Caki2 (cell line): ENCODE results near the gene TGFBR2. TPM values are rescaled to one million over a fixed set of nuclear protein-coding genes. Genes with fewer than 3 reads are reported as not detected.

Experiments
- DNase-seq: peaks from one replicate; pipeline ENCODE4 v3.0.0-alpha.2; 2015; ENCODE audit warnings: low read depth
- in situ Hi-C: cut with HindIII; loops from 2 replicates; pipeline ENCODE4 v1.10.0; 2016; ENCODE audit warnings: low sequenced_read_pairs, low pct_unique_long_range_greater_than_20kb, mixed read lengths
- total RNA-seq: library from RNA; depleted of rRNA; stranded (reverse); fragments of >200 nt; shearing (Covaris generic); gene quantifications from 2 replicates; pipeline ENCODE4 v1.2.3, GENCODE V29; 2014; ENCODE audit warnings: low replicate concordance; rRNA removed

Gene TGFBR2
- total RNA-seq, result 41.2 and 44.5 TPM in 2 replicates

DNA sequence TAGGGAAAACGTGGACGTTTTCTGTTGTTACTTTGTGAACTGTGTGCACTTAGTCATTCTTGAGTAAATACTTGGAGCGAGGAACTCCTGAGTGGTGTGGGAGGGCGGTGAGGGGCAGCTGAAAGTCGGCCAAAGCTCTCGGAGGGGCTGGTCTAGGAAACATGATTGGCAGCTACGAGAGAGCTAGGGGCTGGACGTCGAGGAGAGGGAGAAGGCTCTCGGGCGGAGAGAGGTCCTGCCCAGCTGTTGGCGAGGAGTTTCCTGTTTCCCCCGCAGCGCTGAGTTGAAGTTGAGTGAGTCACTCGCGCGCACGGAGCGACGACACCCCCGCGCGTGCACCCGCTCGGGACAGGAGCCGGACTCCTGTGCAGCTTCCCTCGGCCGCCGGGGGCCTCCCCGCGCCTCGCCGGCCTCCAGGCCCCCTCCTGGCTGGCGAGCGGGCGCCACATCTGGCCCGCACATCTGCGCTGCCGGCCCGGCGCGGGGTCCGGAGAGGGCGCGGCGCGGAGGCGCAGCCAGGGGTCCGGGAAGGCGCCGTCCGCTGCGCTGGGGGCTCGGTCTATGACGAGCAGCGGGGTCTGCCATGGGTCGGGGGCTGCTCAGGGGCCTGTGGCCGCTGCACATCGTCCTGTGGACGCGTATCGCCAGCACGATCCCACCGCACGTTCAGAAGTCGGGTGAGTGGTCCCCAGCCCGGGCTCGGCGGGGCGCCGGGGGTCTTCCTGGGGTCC is at the start of gene TGFBR2:
TSS of gene TGFBR2 (plus strand) at position 301 of the 731 bp plus-strand sequence. CDS start at position 584, 283 bp downstream.
- in situ Hi-C loops, result no loop called here

GRCh38 chr3:30557746-30558303 is 48.6 kb upstream of the TGFBR2 start:
- in situ Hi-C loops, result no loop called here
- DNase-seq, result no peak

More for the DNA sequence above, at the start of gene TGFBR2:
- peak; percentile 97 for DNase-seq

GRCh38 chr3:30563956-30564355 is 42.4 kb upstream of the TGFBR2 start:
- in situ Hi-C loops, result no loop called here
- no peak for DNase-seq

DNA sequence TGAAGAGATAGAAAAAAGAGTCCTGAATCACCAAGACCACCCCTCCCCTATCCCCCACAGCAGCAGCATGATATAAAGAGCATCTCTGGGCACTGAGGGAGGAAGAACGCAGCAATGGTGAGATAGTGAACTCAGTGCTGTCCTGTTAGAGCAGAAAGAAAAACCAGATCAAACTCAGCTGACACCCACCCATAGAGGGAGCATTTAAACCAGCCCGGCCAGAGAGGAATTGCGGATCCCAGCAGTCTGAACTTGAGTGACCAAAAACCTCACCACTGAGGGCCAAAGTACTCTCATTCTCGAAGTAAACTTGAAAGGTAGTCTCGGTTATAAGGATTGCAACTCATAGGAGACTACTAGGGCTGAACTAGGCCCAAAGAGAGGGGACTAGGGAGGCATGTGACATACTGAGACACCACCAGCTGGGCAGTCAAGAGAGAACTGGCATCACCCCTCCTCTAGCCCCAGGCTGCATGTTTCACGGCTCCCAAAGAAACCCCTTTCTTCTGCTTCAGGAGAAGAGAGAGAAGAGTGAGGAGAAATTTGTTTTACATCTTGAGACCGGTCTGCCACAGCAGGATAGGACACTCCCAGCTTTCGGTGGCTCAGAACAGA is 39.2 kb upstream of the TGFBR2 start:
- in situ Hi-C loops, result no loop called here

DNA sequence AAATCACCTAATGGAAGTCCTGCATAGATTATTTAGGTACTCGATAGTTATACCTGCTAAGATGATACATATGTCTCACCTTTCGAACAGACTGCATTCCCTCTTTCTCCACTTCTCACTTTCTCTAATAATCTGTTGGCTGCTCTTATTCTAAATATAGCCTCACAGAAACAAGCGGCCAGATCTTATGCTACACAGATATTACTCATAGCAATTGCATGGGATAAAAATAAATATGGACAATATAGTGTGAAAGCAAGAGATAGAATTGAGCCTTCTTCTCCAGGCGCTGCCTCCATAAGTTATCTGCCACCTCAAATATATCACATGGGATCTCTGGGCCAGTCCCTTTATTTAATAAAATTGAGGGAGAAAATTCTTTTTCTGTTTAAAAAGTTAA is 29.5 kb upstream of the TGFBR2 start:
- in situ Hi-C loops, result no loop called here
- no peak for DNase-seq

More for the DNA sequence above, 39.2 kb upstream of the TGFBR2 start:
- no peak for DNase-seq

DNA sequence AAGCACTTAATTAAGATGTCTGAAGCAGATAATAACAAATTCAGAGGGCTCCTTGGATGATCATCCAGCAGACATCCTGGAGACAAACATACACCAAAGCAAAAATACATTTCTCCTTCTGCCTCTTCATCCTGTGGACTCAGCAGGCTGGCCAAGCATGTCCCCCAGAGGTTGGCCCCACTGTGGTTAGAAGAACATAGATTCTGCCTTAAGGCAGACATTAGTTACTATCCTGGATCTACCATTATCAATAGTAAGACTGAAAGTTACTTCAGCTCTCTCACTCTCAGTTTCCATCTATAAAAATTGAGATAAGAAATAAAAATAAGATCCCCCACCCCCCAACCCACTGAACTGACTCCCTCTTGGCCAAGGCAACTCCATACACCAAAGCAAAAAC is 28.6 kb upstream of the TGFBR2 start:
- in situ Hi-C loops, result no loop called here
- DNase-seq, result peak; percentile 64

- peak; percentile 94 for DNase-seq
- in situ Hi-C loops, result no loop called here
Measured at GRCh38 chr3:30578479-30578878, 27.9 kb upstream of the TGFBR2 start.

DNA sequence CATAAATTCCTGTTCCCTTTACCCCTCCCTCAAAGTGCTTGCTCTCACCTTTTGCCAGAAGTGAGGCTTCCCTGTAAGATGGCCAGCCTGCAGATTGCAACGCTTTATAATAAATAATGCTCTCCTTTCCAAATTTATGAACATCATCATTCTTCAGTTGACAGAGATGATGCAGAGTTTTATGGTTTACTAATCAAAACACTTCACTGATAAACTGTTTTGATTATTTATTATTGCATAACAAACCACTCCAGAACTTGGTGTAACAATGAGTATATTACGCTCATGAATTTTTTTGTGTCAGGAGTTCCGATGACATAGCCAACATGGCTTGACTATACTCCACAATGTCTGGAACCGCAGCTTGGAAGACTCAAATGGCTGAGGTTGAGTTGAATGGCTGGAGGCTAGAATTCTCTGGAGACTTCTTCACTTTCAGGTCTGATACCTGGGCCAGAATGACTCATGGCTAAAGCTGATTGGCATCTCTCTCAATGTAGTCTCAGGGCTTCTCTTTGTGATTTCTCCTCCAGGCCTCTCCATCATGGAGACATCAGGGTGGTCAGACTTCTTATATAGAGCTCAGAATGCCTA is 27.3 kb upstream of the TGFBR2 start:
- DNase-seq, result peak; percentile 10
- in situ Hi-C loops, result no loop called here

DNA sequence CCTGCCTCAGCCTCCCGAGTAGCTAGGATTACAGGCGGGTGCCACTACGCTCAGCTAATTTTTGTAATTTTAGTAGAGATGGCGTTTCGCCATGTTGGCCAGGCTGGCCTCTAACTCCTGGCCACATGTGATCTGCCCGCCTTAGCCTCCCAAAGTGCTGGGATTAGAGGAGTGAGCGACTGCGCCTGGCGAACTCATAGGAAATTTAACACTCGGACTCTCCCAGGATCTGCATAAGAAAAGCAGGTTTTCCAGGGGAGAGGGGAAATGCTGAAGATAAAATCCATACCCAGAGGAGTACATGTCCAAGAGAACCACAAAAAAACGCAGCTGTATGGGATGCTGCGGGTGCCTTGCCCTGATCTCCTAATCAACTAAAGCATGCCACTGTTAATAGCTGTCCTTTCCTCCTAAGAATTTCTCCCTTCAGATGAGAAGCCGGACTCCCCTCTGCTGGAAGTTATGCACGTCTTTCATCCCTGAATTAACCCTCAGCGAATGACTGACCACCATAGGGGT is 25.3 kb upstream of the TGFBR2 start:
- in situ Hi-C loops, result no loop called here

GRCh38 chr3:30581982-30582381 is 24.4 kb upstream of the TGFBR2 start:
- DNase-seq, result no peak
- in situ Hi-C loops, result no loop called here

More for the DNA sequence above, 25.3 kb upstream of the TGFBR2 start:
- DNase-seq, result no peak

DNA sequence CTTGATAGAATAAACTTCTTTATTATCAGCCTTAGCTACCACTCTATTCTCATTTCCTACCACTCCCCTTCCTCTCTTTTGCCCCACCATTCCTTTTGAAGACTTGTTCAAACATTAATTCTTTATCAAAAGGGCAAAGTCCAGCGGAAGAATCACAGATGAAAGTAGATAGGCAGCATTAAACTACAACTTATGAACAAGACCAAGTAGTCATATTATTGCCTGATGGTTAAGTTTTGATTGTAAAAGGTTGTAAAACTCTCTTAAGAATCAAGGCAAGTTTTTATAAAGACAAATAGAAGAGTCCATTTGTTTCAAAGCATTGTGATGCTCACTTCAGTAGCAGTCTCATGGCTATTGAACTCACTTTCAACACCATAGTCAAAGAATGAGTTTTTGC is 22.4 kb upstream of the TGFBR2 start:
- in situ Hi-C loops, result no loop called here
- no peak for DNase-seq

DNA sequence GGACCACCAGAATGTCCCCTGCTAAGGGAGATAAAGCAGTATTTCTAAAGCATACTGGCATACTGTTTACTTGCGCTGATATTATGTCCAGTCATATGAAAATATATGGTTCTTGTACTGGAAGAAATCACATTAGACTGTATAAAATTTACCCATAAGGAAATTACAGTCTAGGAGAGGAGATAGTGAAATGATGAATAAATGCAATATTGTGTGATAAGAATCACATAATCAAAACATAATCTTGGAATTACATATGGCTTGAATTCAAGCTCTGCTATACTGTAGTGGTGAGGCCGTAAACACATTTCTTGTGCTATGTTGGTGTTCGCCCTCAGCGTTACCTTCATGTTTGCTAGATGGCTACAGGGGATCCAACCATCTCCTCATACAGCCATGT is 20.7 kb upstream of the TGFBR2 start:
- no peak for DNase-seq
- in situ Hi-C loops, result no loop called here

GRCh38 chr3:30586096-30586805 is 20.1 kb upstream of the TGFBR2 start:
- in situ Hi-C loops, result no loop called here
- DNase-seq, result no peak

- in situ Hi-C loops, result no loop called here
- DNase-seq, result no peak
Measured at GRCh38 chr3:30586806-30587486, 19.5 kb upstream of the TGFBR2 start.

DNA sequence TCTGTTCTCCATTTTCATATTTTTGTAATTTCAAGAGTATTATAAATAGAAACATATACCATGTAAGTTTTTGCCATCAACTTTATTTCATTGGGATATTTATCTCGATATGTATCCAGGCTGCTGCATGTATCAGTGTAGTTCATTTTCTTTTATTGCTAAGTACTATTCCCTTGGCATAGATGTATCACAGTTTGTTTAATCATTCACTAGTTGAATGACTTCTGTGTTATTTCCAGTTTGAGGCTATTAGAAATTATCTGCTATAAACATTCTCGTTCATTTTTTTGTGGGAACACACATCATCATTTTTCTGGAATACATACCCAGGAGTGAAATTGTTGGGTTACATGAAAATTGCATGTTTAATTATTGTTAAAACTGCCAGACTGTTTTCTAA is 18.5 kb upstream of the TGFBR2 start:
- in situ Hi-C loops, result no loop called here
- DNase-seq, result no peak

DNA sequence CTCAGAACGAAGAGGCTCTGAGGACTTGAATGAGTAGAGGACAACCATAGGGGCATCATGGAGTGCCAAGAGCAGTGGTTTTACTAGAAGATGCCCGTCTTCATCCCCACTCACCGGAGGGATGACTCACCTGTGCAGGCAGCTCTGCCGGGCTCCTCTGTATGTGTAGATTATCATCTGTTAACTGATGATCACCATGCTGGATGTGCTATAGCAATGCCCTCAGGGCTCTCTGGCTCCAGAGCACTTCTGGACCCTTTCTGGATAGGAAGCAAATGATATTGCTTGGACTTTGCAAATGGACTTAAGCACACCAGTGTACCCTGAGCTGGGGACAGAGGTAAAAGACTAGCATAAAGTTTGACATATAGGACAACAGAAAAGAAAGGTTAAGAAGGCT is 10.2 kb upstream of the TGFBR2 start:
- no peak for DNase-seq

DNA sequence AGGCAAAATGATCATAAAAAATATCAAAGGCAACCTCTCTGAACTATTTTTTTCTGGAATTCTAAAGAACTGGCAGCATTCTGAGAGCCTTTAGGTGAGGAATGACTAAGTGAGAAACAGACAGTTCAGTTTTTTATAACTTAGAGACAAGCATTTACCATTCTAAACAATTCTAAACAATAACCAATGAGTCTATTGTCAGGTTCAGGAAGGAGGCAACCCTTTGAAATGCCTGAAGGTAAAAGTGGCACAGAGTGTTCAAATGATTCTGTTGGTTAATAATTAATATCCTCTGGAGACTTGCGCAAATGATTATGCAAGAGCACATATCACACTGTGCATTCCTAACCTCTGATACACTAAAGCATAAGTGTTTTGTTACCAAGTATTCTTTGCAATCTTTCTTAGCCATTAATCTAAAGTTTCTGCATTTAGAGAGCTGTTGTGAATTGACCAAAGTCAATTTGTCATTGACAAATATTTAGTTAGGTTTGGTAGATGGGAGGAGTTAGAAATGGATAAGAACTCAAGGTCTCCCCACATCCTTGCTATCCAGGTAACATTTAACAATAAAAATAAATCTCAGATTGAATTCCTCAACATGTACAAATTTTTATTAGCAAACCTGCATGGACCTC is 9.2 kb upstream of the TGFBR2 start:
- in situ Hi-C loops, result no loop called here
- DNase-seq, result peak; percentile 94

More for the DNA sequence above, 10.2 kb upstream of the TGFBR2 start:
- in situ Hi-C loops, result no loop called here
